ENCODE data around the gene ASCC3.

ASCC3 gene

GRCh38 chr6:100877851-100878250 is 3.3 kb downstream of the ASCC3 start:
- H3K4me3 ChIP-seq (ENCODE audit: low read depth, low read length): no peak overlapping the region
- TF ChIP-seq CTCF (IDR thresholded peaks at IDR 0.05; ENCODE audit: low read depth, low read length): no peak
- in situ Hi-C loops (cut with HindIII; ENCODE audit: low sequenced_read_pairs): no loop called here
- DNase-seq (ENCODE audit: low read depth, low spot score): no peak

- in situ Hi-C loops (cut with HindIII; ENCODE audit: low sequenced_read_pairs): no loop called here
- no peak overlapping the region for H3K4me3 ChIP-seq (ENCODE audit: low read depth, low read length)
- TF ChIP-seq CTCF (IDR thresholded peaks at IDR 0.05; ENCODE audit: low read depth, low read length): no peak
Observed at GRCh38 chr6:100876251-100876650, 4.9 kb downstream of the ASCC3 start.

GRCh38 chr6:100865525-100865924 is 15.6 kb downstream of the ASCC3 start:
- H3K4me3 ChIP-seq (ENCODE audit: low read depth, low read length): no peak overlapping the region
- no peak for TF ChIP-seq CTCF (IDR thresholded peaks at IDR 0.05; ENCODE audit: low read depth, low read length)
- in situ Hi-C loops (cut with HindIII; ENCODE audit: low sequenced_read_pairs): no loop called here

More at GRCh38 chr6:100876251-100876650, 4.9 kb downstream of the ASCC3 start:
- no peak for DNase-seq (ENCODE audit: low read depth, low spot score)

GRCh38 chr6:100862063-100862462 is 19.1 kb downstream of the ASCC3 start:
- no peak for TF ChIP-seq CTCF (IDR thresholded peaks at IDR 0.05; ENCODE audit: low read depth, low read length)
- no peak for DNase-seq (ENCODE audit: low read depth, low spot score)
- H3K4me3 ChIP-seq (ENCODE audit: low read depth, low read length): no peak overlapping the region
- in situ Hi-C loops (cut with HindIII; ENCODE audit: low sequenced_read_pairs): no loop called here

More at GRCh38 chr6:100865525-100865924, 15.6 kb downstream of the ASCC3 start:
- no peak for DNase-seq (ENCODE audit: low read depth, low spot score)

GRCh38 chr6:100856146-100856545 is 25.0 kb downstream of the ASCC3 start:
- no peak for DNase-seq (ENCODE audit: low read depth, low spot score)
- no peak overlapping the region for H3K4me3 ChIP-seq (ENCODE audit: low read depth, low read length)
- in situ Hi-C loops (cut with HindIII; ENCODE audit: low sequenced_read_pairs): no loop called here
- no peak for TF ChIP-seq CTCF (IDR thresholded peaks at IDR 0.05; ENCODE audit: low read depth, low read length)

- DNase-seq (ENCODE audit: low read depth, low spot score): no peak
- no peak overlapping the region for H3K4me3 ChIP-seq (ENCODE audit: low read depth, low read length)
- in situ Hi-C loops (cut with HindIII; ENCODE audit: low sequenced_read_pairs): no loop called here
- TF ChIP-seq CTCF (IDR thresholded peaks at IDR 0.05; ENCODE audit: low read depth, low read length): no peak
Observed at GRCh38 chr6:100851819-100852218, 29.3 kb downstream of the ASCC3 start.

GRCh38 chr6:100850174-100850573 is 31.0 kb downstream of the ASCC3 start:
- H3K4me3 ChIP-seq (ENCODE audit: low read depth, low read length): no peak overlapping the region
- TF ChIP-seq CTCF (IDR thresholded peaks at IDR 0.05; ENCODE audit: low read depth, low read length): no peak
- no peak for DNase-seq (ENCODE audit: low read depth, low spot score)

More at GRCh38 chr6:100850174-100850573, 31.0 kb downstream of the ASCC3 start:
- in situ Hi-C loops (cut with HindIII; ENCODE audit: low sequenced_read_pairs): no loop called here
